ENCODE measurements around the gene ZNF92. TPM values are rescaled to one million over a fixed set of nuclear protein-coding genes. Genes with fewer than 3 reads are reported as not detected.
"Not testable (repeated sequence)": the region's sequence is repeated elsewhere in the genome, so short reads cannot be mapped to it uniquely, and the experiment has no call there.

ZNF92 gene
- total RNA-seq, 1 donor = 6.9 TPM

DNA sequence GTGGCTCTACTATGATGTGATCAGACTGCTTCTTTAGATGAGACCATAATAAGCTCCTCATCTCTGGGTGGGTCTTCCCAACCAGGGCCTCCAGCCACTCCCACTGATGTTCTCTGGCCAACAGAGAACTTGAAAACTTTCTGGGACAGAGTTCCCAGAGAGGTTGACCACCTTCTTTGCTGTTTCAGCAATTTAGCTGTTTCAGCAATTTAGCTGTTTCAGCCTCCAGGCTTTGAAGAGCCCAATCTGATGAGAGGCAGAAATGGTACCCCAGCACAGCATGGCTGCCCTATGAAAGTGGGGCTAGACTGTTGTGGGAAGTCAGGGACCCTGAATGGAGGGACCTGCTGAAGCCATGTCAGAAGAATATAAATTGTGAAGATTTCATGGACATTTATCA lies 49.0 kb downstream of the ZNF92 start:
- Histone ChIP-seq H3K4me2 (ENCODE audit: insufficient read depth, low read length) (no peak overlapping the region), H3K4me3 (ENCODE audit: insufficient read depth, low read length) (no peak overlapping the region), H3K4me1 (ENCODE audit: insufficient read depth, low read length) (no peaks in the 10 kb centered on the region), H3K27ac (ENCODE audit: low read depth, low read length) (no peak overlapping the region), H3K9me3 (ENCODE audit: low read depth, low read length) (no peaks in the 10 kb centered on the region), H3K36me3 (ENCODE audit: insufficient read depth, low read length) (no peaks in the 10 kb centered on the region), H4K20me1 (ENCODE audit: insufficient read depth, low read length) (no peaks in the 10 kb centered on the region), H3K79me2 (ENCODE audit: insufficient read depth, low read length) (no peaks in the 10 kb centered on the region), H2AFZ (ENCODE audit: low read length) (no peak overlapping the region), H3K27me3 (ENCODE audit: insufficient read depth, low read length) (no peaks in the 10 kb centered on the region)
- TF ChIP-seq, protein P1, sequence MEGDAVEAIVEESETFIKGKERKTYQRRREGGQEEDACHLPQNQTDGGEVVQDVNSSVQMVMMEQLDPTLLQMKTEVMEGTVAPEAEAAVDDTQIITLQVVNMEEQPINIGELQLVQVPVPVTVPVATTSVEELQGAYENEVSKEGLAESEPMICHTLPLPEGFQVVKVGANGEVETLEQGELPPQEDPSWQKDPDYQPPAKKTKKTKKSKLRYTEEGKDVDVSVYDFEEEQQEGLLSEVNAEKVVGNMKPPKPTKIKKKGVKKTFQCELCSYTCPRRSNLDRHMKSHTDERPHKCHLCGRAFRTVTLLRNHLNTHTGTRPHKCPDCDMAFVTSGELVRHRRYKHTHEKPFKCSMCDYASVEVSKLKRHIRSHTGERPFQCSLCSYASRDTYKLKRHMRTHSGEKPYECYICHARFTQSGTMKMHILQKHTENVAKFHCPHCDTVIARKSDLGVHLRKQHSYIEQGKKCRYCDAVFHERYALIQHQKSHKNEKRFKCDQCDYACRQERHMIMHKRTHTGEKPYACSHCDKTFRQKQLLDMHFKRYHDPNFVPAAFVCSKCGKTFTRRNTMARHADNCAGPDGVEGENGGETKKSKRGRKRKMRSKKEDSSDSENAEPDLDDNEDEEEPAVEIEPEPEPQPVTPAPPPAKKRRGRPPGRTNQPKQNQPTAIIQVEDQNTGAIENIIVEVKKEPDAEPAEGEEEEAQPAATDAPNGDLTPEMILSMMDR (IDR thresholded peaks at IDR 0.05; ENCODE audit: extremely low read depth, low read depth, low read length) = no peak
- DNase-seq (ENCODE audit: insufficient read length, low spot score, missing footprints) = no peak

- not testable (repeated sequence) for H3K4me2 ChIP-seq (ENCODE audit: insufficient read depth, low read length); H3K79me2 ChIP-seq (ENCODE audit: insufficient read depth, low read length); DNase-seq (ENCODE audit: insufficient read length, low spot score, missing footprints); H2AFZ ChIP-seq (ENCODE audit: low read length); H3K4me3 ChIP-seq (ENCODE audit: insufficient read depth, low read length); H3K27me3 ChIP-seq (ENCODE audit: insufficient read depth, low read length); H3K36me3 ChIP-seq (ENCODE audit: insufficient read depth, low read length); H3K27ac ChIP-seq (ENCODE audit: low read depth, low read length); H3K4me1 ChIP-seq (ENCODE audit: insufficient read depth, low read length); H3K9me3 ChIP-seq (ENCODE audit: low read depth, low read length); H4K20me1 ChIP-seq (ENCODE audit: insufficient read depth, low read length)
Measured at GRCh38 chr7:65423286-65423685, 49.6 kb downstream of the ZNF92 start.

- no peak overlapping the region for H3K4me3 ChIP-seq (ENCODE audit: insufficient read depth, low read length)
- H3K27me3 ChIP-seq (ENCODE audit: insufficient read depth, low read length) = no peaks in the 10 kb centered on the region
- TF ChIP-seq, protein P1 (IDR thresholded peaks at IDR 0.05; ENCODE audit: extremely low read depth, low read depth, low read length) = no peak
- no peak for DNase-seq (ENCODE audit: insufficient read length, low spot score, missing footprints)
- H3K4me2 ChIP-seq (ENCODE audit: insufficient read depth, low read length) = no peak overlapping the region
- no peaks in the 10 kb centered on the region for H3K79me2 ChIP-seq (ENCODE audit: insufficient read depth, low read length)
- H3K27ac ChIP-seq (ENCODE audit: low read depth, low read length) = no peak overlapping the region
- no peaks in the 10 kb centered on the region for H3K9me3 ChIP-seq (ENCODE audit: low read depth, low read length)
- H3K36me3 ChIP-seq (ENCODE audit: insufficient read depth, low read length) = no peaks in the 10 kb centered on the region
- no peak overlapping the region for H2AFZ ChIP-seq (ENCODE audit: low read length)
- H4K20me1 ChIP-seq (ENCODE audit: insufficient read depth, low read length) = no peaks in the 10 kb centered on the region
- H3K4me1 ChIP-seq (ENCODE audit: insufficient read depth, low read length) = no peaks in the 10 kb centered on the region
Measured at GRCh38 chr7:65429642-65430343, 56.1 kb downstream of the ZNF92 start.

- TF ChIP-seq, protein P1 (IDR thresholded peaks at IDR 0.05; ENCODE audit: extremely low read depth, low read depth, low read length) = no peak
- H3K4me3 ChIP-seq (ENCODE audit: insufficient read depth, low read length) = no peak overlapping the region
- no peaks in the 10 kb centered on the region for H3K27me3 ChIP-seq (ENCODE audit: insufficient read depth, low read length)
- DNase-seq (ENCODE audit: insufficient read length, low spot score, missing footprints) = no peak
- H4K20me1 ChIP-seq (ENCODE audit: insufficient read depth, low read length) = no peaks in the 10 kb centered on the region
- no peaks in the 10 kb centered on the region for H3K9me3 ChIP-seq (ENCODE audit: low read depth, low read length)
- no peaks in the 10 kb centered on the region for H3K4me1 ChIP-seq (ENCODE audit: insufficient read depth, low read length)
- H2AFZ ChIP-seq (ENCODE audit: low read length) = no peak overlapping the region
- H3K4me2 ChIP-seq (ENCODE audit: insufficient read depth, low read length) = no peak overlapping the region
- no peaks in the 10 kb centered on the region for H3K36me3 ChIP-seq (ENCODE audit: insufficient read depth, low read length)
- no peaks in the 10 kb centered on the region for H3K79me2 ChIP-seq (ENCODE audit: insufficient read depth, low read length)
- H3K27ac ChIP-seq (ENCODE audit: low read depth, low read length) = no peak overlapping the region
Measured at GRCh38 chr7:65430344-65431186, 56.9 kb downstream of the ZNF92 start.
